Keratinocyte (primary cell): Measurements from ENCODE around the gene TLN1. TPM values are rescaled to one million over a fixed set of nuclear protein-coding genes. Genes with fewer than 3 reads are reported as not detected.

ENCODE experiments used
- DNase-seq: peaks from one replicate; pipeline ENCODE4 v3.0.0-alpha.2; 2011; ENCODE audit warnings: low read depth, missing footprints, low spot score
- FAIRE-seq: peaks from 2 replicates; lab custom pipeline; 2011; peaks lifted over from hg19 to GRCh38; lab: Jason Lieb, UNC
- H2AFZ ChIP-seq: 2 replicates; pipeline ENCODE4 v1.6.0; 2012; ENCODE audit warnings: low read length, control low read depth, inconsistent platforms; ENCODE audit not compliant: control insufficient read depth
- H3K27ac ChIP-seq: 2 replicates; pipeline ENCODE4 v1.5.1; 2011; ENCODE audit warnings: low read length; ENCODE audit not compliant: control insufficient read depth, insufficient read depth
- H3K27me3 ChIP-seq: 3 replicates; pipeline ENCODE4 v1.6.0; 2011; ENCODE audit warnings: low read length; ENCODE audit not compliant: control insufficient read depth, insufficient read depth; ENCODE audit errors: extremely low read depth
- H3K36me3 ChIP-seq, 2 experiments: 2 replicates in 1 of 2; 3 replicates in 1 of 2; pipeline ENCODE4 v1.5.1; 2011; ENCODE audit warnings: low read length in 2 of 2, mild to moderate bottlenecking in 1 of 2; ENCODE audit not compliant: control insufficient read depth in 2 of 2, insufficient read depth in 2 of 2; ENCODE audit errors: extremely low read depth in 1 of 2
- H3K4me1 ChIP-seq: 3 replicates; pipeline ENCODE4 v1.5.1; 2011; ENCODE audit warnings: low read length; ENCODE audit not compliant: control insufficient read depth, insufficient read depth; ENCODE audit errors: extremely low read depth
- H3K4me2 ChIP-seq: 3 replicates; pipeline ENCODE4 v1.6.0; 2011; ENCODE audit warnings: low read depth, low read length; ENCODE audit not compliant: control insufficient read depth, insufficient read depth; ENCODE audit errors: extremely low read depth
- H3K4me3 ChIP-seq, 3 experiments: fragments of 200-600 bp in 1 of 3; sonication (generic) in 1 of 3; 2 replicates in 2 of 3; 3 replicates in 1 of 3; pipeline ENCODE4 v1.5.1; 2011 to 2016; ENCODE audit warnings: low read length in 3 of 3, mild to moderate bottlenecking in 3 of 3, control low read depth in 2 of 3, inconsistent platforms in 1 of 3, low read depth in 1 of 3, mixed read lengths in 1 of 3, mixed run types in 1 of 3, moderate library complexity in 1 of 3; ENCODE audit not compliant: control insufficient read depth in 2 of 3, insufficient read depth in 2 of 3; ENCODE audit errors: extremely low read depth in 1 of 3
- H3K79me2 ChIP-seq: 2 replicates; pipeline ENCODE4 v1.6.0; 2012; ENCODE audit warnings: low read length; ENCODE audit not compliant: control insufficient read depth, insufficient read depth
- H3K9ac ChIP-seq: 3 replicates; pipeline ENCODE4 v1.6.0; 2011; ENCODE audit warnings: low read length; ENCODE audit not compliant: control insufficient read depth, insufficient read depth; ENCODE audit errors: extremely low read depth
- H3K9me1 ChIP-seq: 3 replicates; pipeline ENCODE4 v1.6.0; 2011; ENCODE audit warnings: low read length; ENCODE audit not compliant: control insufficient read depth, insufficient read depth; ENCODE audit errors: extremely low read depth
- H3K9me3 ChIP-seq: 2 replicates; pipeline ENCODE4 v1.5.1; 2012; ENCODE audit warnings: low read depth, low read length; ENCODE audit not compliant: control insufficient read depth
- H4K20me1 ChIP-seq: 3 replicates; pipeline ENCODE4 v1.6.0; 2011; ENCODE audit warnings: low read length; ENCODE audit not compliant: control insufficient read depth, insufficient read depth; ENCODE audit errors: extremely low read depth
- EZH2 ChIP-seq: IDR thresholded peaks from one replicate; pipeline ENCODE4 v1.6.1; 2012; ENCODE audit warnings: inconsistent platforms, mild to moderate bottlenecking, low read length, moderate library complexity
- dilution Hi-C: fragments of 300-500 bp; cut with MboI; formaldehyde crosslinking; loops from one replicate; pipeline ENCODE4 v1.7.0; 2020; ENCODE audit warnings: low sequenced_read_pairs; ENCODE audit not compliant: extremely low pct_ligation_motif_present
- polyA plus RNA-seq, 5 experiments: library from polyadenylated mRNA; depleted of rRNA in 3 of 5; stranded (reverse) in 3 of 5; stranded (forward) in 1 of 5; unstranded in 1 of 5; fragments of >200 nt; gene quantifications; 1 replicate in 1 of 5; 2 replicates in 3 of 5; 3 replicates in 1 of 5; pipeline versions ENCODE4 v1.2.1 to v1.2.3, GENCODE V29; 2011 to 2012; ENCODE audit warnings: missing spikeins in 2 of 5, low read depth in 1 of 5, low replicate concordance in 1 of 5
- TF ChIP-seq, protein P1 (sequence below), 3 experiments: IDR thresholded peaks in 1 of 3; conservative IDR thresholded peaks in 1 of 3; optimal IDR thresholded peaks in 1 of 3; 2 replicates in 2 of 3; 3 replicates in 1 of 3; pipeline versions ENCODE3 to v1.5.1; 2011; ENCODE audit warnings: low read length in 3 of 3, mild to moderate bottlenecking in 3 of 3, moderate library complexity in 2 of 3, control low read depth in 1 of 3, inconsistent platforms in 1 of 3; ENCODE audit not compliant: insufficient read depth in 2 of 3; ENCODE audit errors: extremely low read depth in 1 of 3

Gene TLN1
- polyA plus RNA-seq, 1 donor (not counting 4 experiments of a cell fraction or from before 2014, with no cell fraction given), result 53.0 TPM

GRCh38 chr9:35738924-35739323 lies 6.9 kb upstream of the TLN1 start:
- Histone ChIP-seq H3K27me3 (no peaks in the 10 kb centered on the region), H3K27ac (no peak overlapping the region), H2AFZ (no peak overlapping the region), H3K36me3 (peaks cover 46 to 62% of the 10 kb centered on the region in 2 experiments), H3K9me1 (no peaks in the 10 kb centered on the region), H3K9me3 (no peaks in the 10 kb centered on the region), H3K4me1 (peaks cover 4% of the 10 kb centered on the region), H3K4me3 (no peak overlapping the region), H3K9ac (no peak overlapping the region), H4K20me1 (no peaks in the 10 kb centered on the region), H3K79me2 (peaks cover 2% of the 10 kb centered on the region), H3K4me2 (no peak overlapping the region)
- dilution Hi-C loops, result no loop called here
- no peak for DNase-seq
- no peak for TF ChIP-seq EZH2
- TF ChIP-seq, protein P1, sequence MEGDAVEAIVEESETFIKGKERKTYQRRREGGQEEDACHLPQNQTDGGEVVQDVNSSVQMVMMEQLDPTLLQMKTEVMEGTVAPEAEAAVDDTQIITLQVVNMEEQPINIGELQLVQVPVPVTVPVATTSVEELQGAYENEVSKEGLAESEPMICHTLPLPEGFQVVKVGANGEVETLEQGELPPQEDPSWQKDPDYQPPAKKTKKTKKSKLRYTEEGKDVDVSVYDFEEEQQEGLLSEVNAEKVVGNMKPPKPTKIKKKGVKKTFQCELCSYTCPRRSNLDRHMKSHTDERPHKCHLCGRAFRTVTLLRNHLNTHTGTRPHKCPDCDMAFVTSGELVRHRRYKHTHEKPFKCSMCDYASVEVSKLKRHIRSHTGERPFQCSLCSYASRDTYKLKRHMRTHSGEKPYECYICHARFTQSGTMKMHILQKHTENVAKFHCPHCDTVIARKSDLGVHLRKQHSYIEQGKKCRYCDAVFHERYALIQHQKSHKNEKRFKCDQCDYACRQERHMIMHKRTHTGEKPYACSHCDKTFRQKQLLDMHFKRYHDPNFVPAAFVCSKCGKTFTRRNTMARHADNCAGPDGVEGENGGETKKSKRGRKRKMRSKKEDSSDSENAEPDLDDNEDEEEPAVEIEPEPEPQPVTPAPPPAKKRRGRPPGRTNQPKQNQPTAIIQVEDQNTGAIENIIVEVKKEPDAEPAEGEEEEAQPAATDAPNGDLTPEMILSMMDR (optimal IDR thresholded peaks at IDR 0.05 in 1 of 3, IDR thresholded peaks at IDR 0.05 in 1 of 3, conservative IDR thresholded peaks at IDR 0.05 in 1 of 3; ENCODE audit: extremely low read depth in 1 of 3, insufficient read depth in 2 of 3, low read length in 3 of 3), result no peak
- FAIRE-seq, result no peak

GRCh38 chr9:35738186-35738585 lies 6.2 kb upstream of the TLN1 start:
- H3K27me3 ChIP-seq, result no peaks in the 10 kb centered on the region
- no peak for TF ChIP-seq EZH2
- TF ChIP-seq, protein P1 (optimal IDR thresholded peaks at IDR 0.05 in 1 of 3, IDR thresholded peaks at IDR 0.05 in 1 of 3, conservative IDR thresholded peaks at IDR 0.05 in 1 of 3; ENCODE audit: extremely low read depth in 1 of 3, insufficient read depth in 2 of 3, low read length in 3 of 3), result no peak
- H3K36me3 ChIP-seq, result peaks cover 46 to 57% of the 10 kb centered on the region in 2 experiments
- H3K27ac ChIP-seq, result no peak overlapping the region
- no peak overlapping the region for H3K4me2 ChIP-seq
- H3K4me1 ChIP-seq, result peaks cover 11% of the 10 kb centered on the region
- FAIRE-seq (no peak), DNase-seq (no peak)
- peaks cover 2% of the 10 kb centered on the region for H3K79me2 ChIP-seq
- dilution Hi-C loops, result no loop called here
- H3K9me1 ChIP-seq, result no peaks in the 10 kb centered on the region
- no peaks in the 10 kb centered on the region for H4K20me1 ChIP-seq
- no peaks in the 10 kb centered on the region for H3K9me3 ChIP-seq
- no peak overlapping the region for H2AFZ ChIP-seq
- H3K4me3 ChIP-seq, result no peak overlapping the region
- H3K9ac ChIP-seq, result no peak overlapping the region
